CD14-positive monocyte (primary cell): ENCODE measurements around the gene POLRMT. TPM values are rescaled to one million over a fixed set of nuclear protein-coding genes. Genes with fewer than 3 reads are reported as not detected.

Experiments used
- DNase-seq, 3 donors: peaks; one replicate each; pipeline ENCODE4 v3.0.0-alpha.2; 2011 to 2022
- H2AFZ ChIP-seq: 2 replicates; pipeline ENCODE4 v1.6.0; 2012; ENCODE audit warnings: mild to moderate bottlenecking, low read depth, low read length, inconsistent platforms; ENCODE audit not compliant: insufficient read depth, poor library complexity, severe bottlenecking
- H3K27ac ChIP-seq, 2 donors: 1 replicate in 1 of 2; 2 replicates in 1 of 2; pipeline ENCODE4 v1.5.1; 2012 to 2013; ENCODE audit warnings: low read length in 2 of 2, control low read depth in 1 of 2, inconsistent platforms in 1 of 2, low read depth in 1 of 2, mild to moderate bottlenecking in 1 of 2
- H3K27me3 ChIP-seq, 2 donors: one replicate each; pipeline versions ENCODE4 v1.6.0 to v1.6.1; 2011 to 2013; ENCODE audit warnings: low read length in 2 of 2; ENCODE audit not compliant: control insufficient read depth in 2 of 2, insufficient read depth in 2 of 2
- H3K36me3 ChIP-seq, 2 donors: replicated peaks in 1 of 2; 1 replicate in 1 of 2; 2 replicates in 1 of 2; pipeline versions ENCODE4 v1.5.1 to v1.6.1; 2012 to 2013; ENCODE audit warnings: low read length in 2 of 2, control low read depth in 1 of 2, inconsistent platforms in 1 of 2, mild to moderate bottlenecking in 1 of 2; ENCODE audit not compliant: insufficient read depth in 2 of 2, control insufficient read depth in 1 of 2
- H3K4me1 ChIP-seq, 2 donors: 1 replicate in 1 of 2; 2 replicates in 1 of 2; pipeline versions ENCODE4 v1.5.1 to v1.6.1; 2012 to 2013; ENCODE audit warnings: low read length in 2 of 2, control low read depth in 1 of 2, inconsistent platforms in 1 of 2, mild to moderate bottlenecking in 1 of 2, moderate library complexity in 1 of 2; ENCODE audit not compliant: insufficient read depth in 2 of 2, control insufficient read depth in 1 of 2
- H3K4me2 ChIP-seq: replicated peaks from 2 replicates; pipeline ENCODE3; 2012; ENCODE audit warnings: low read length, moderate library complexity, mild to moderate bottlenecking; ENCODE audit not compliant: poor library complexity, severe bottlenecking; ENCODE audit errors: extremely low read depth
- H3K4me3 ChIP-seq, 3 experiments: fragments of 200-600 bp in 1 of 3; sonication (generic) in 1 of 3; replicated peaks in 1 of 3; 1 replicate in 2 of 3; 2 replicates in 1 of 3; pipeline ENCODE4 v1.5.1; 2011 to 2013; ENCODE audit warnings: low read length in 3 of 3, mild to moderate bottlenecking in 3 of 3, control low read depth in 2 of 3, low read depth in 2 of 3, inconsistent platforms in 1 of 3, moderate library complexity in 1 of 3
- H3K79me2 ChIP-seq: 2 replicates; pipeline ENCODE4 v1.6.0; 2012; ENCODE audit warnings: mild to moderate bottlenecking, control low read depth, inconsistent platforms, low read length, moderate library complexity; ENCODE audit not compliant: insufficient read depth
- H3K9ac ChIP-seq: 2 replicates; pipeline ENCODE4 v1.6.0; 2017; ENCODE audit warnings: low read length, mild to moderate bottlenecking; ENCODE audit not compliant: insufficient read depth, poor library complexity, severe bottlenecking
- H3K9me3 ChIP-seq, 2 donors: replicated peaks in 1 of 2; 1 replicate in 1 of 2; 2 replicates in 1 of 2; pipeline versions ENCODE4 v1.5.1 to v1.6.1; 2012 to 2013; ENCODE audit warnings: low read length in 2 of 2, control low read depth in 1 of 2; ENCODE audit not compliant: control insufficient read depth in 1 of 2, insufficient read depth in 1 of 2
- H4K20me1 ChIP-seq: 2 replicates; pipeline ENCODE4 v1.6.0; 2012; ENCODE audit warnings: mild to moderate bottlenecking, low read length, control low read depth, moderate library complexity; ENCODE audit not compliant: insufficient read depth
- H3K27ac Mint-ChIP-seq, 7 donors: one replicate each; pipeline ENCODE4 v1.8.0; 2020; ENCODE audit warnings: mild to moderate bottlenecking in 7 of 7, mixed read lengths in 7 of 7, moderate library complexity in 6 of 7, inconsistent platforms in 2 of 7
- H3K27me3 Mint-ChIP-seq, 3 donors: one replicate each; pipeline ENCODE4 v1.8.0; 2021 to 2022; ENCODE audit warnings: low read depth in 3 of 3, mild to moderate bottlenecking in 3 of 3, mixed read lengths in 3 of 3, moderate library complexity in 3 of 3, inconsistent platforms in 1 of 3
- H3K36me3 Mint-ChIP-seq, 2 donors: one replicate each; pipeline ENCODE4 v1.8.0; 2020; ENCODE audit warnings: mixed read lengths in 2 of 2, inconsistent platforms in 1 of 2, mild to moderate bottlenecking in 1 of 2
- H3K4me1 Mint-ChIP-seq: one replicate; pipeline ENCODE4 v1.8.0; 2020; ENCODE audit warnings: mild to moderate bottlenecking, mixed read lengths
- H3K4me3 Mint-ChIP-seq, 2 donors: one replicate each; pipeline ENCODE4 v1.8.0; 2020; ENCODE audit warnings: mild to moderate bottlenecking in 2 of 2, mixed read lengths in 2 of 2, moderate library complexity in 1 of 2
- H3K9me3 Mint-ChIP-seq, 7 donors: one replicate each; pipeline ENCODE4 v1.8.0; 2020 to 2022; ENCODE audit warnings: mixed read lengths in 7 of 7, mild to moderate bottlenecking in 6 of 7, moderate library complexity in 6 of 7, inconsistent platforms in 2 of 7
- CTCF ChIP-seq: fragments of 200-600 bp; IDR thresholded peaks from one replicate; pipeline ENCODE4 v1.8.0; 2022; ENCODE audit warnings: antibody characterized with exemption, mild to moderate bottlenecking
- WGBS: methylation state at CpG from one replicate; pipeline ENCODE4 v1.1.5; 2013; ENCODE audit warnings: missing lambda C conversion rate; ENCODE audit not compliant: insufficient coverage; 5-methylcytosine and 5-hydroxymethylcytosine counted together
- intact Hi-C, 2 donors: fragments of 100-400 bp; cut with micrococcal nuclease; formaldehyde crosslinking; loops; one replicate each; pipeline versions ENCODE4 v1.15.0 to v1.15.1; 2023
- polyA plus RNA-seq, 3 donors: library from polyadenylated mRNA; depleted of rRNA in 1 of 3; unstranded in 2 of 3; stranded (reverse) in 1 of 3; fragments of 300-500 nt in 2 of 3; fragments of >200 nt in 1 of 3; fragmentation: Illumina TruSeq in 2 of 3; gene quantifications; 1 replicate in 2 of 3; 2 replicates in 1 of 3; pipeline ENCODE4 v1.2.3, GENCODE V29; 2012 to 2021

Gene POLRMT
- polyA plus RNA-seq, 3 donors = 16.2 to 40.5 (median 17.6) TPM

GRCh38 chr19:602391-603301, 30.7 kb downstream of the POLRMT start:
- Histone ChIP-seq H3K36me3 (no peaks in the 10 kb centered on the region), H3K9me3 (peaks cover 0 to 19% of the 10 kb centered on the region in 2 donors), H3K27ac (no peak overlapping the region), H3K4me1 (no peaks in the 10 kb centered on the region), H3K4me2 (no peak overlapping the region), H3K79me2 (no peaks in the 10 kb centered on the region), H4K20me1 (no peaks in the 10 kb centered on the region), H3K27me3 (no peaks in the 10 kb centered on the region), H3K9ac (no peak overlapping the region), H3K4me3 (no peak overlapping the region), H2AFZ (no peak overlapping the region)
- 74% methylated on average over 33 of the region's 35 CpGs for WGBS
- no peak overlapping the region for H3K4me3 Mint-ChIP-seq
- peaks cover 2 to 25% (median 11%) of the 10 kb centered on the region in 7 donors for H3K9me3 Mint-ChIP-seq
- intact Hi-C loops = no loop called here
- H3K4me1 Mint-ChIP-seq = peaks cover 2% of the 10 kb centered on the region
- DNase-seq = no peak
- TF ChIP-seq CTCF = no peak
- H3K36me3 Mint-ChIP-seq = no peaks in the 10 kb centered on the region
- H3K27me3 Mint-ChIP-seq = peaks cover 10 to 16% (median 12%) of the 10 kb centered on the region in 3 donors
- H3K27ac Mint-ChIP-seq = no peak overlapping the region

- Histone ChIP-seq H3K9me3 (peaks cover 0 to 21% of the 10 kb centered on the region in 2 donors), H3K4me2 (no peak overlapping the region), H3K4me3 (no peak overlapping the region), H4K20me1 (no peaks in the 10 kb centered on the region), H3K36me3 (no peaks in the 10 kb centered on the region), H3K4me1 (no peaks in the 10 kb centered on the region), H3K79me2 (no peaks in the 10 kb centered on the region), H3K9ac (no peak overlapping the region), H2AFZ (no peak overlapping the region), H3K27ac (no peak overlapping the region), H3K27me3 (no peaks in the 10 kb centered on the region)
- WGBS = 89% methylated on average over 19 of the region's 25 CpGs
- no peak overlapping the region for H3K4me3 Mint-ChIP-seq
- no peak for DNase-seq
- intact Hi-C loops = no loop called here
- no peak overlapping the region for H3K27ac Mint-ChIP-seq
- no peak for TF ChIP-seq CTCF
- H3K4me1 Mint-ChIP-seq = peaks cover 2% of the 10 kb centered on the region
- H3K9me3 Mint-ChIP-seq = peaks cover 4 to 32% (median 11%) of the 10 kb centered on the region in 7 donors
- H3K27me3 Mint-ChIP-seq = peaks cover 10 to 12% (median 11%) of the 10 kb centered on the region in 3 donors
- H3K36me3 Mint-ChIP-seq = no peaks in the 10 kb centered on the region
Measured at GRCh38 chr19:601790-602189, 31.5 kb downstream of the POLRMT start.
